Activated T-cell treated with anti-CD3 and anti-CD28 coated beads for 48 hours (primary cell): ENCODE data around the gene CBFA2T3.

Experiments
- DNase-seq: peaks from one replicate; pipeline ENCODE4 v3.0.0-alpha.2; 2020; ENCODE audit warnings: low read depth

Gene CBFA2T3

GRCh38 chr16:88976366-88977017 is 515 bp downstream of the CBFA2T3 start:
- DNase-seq: no peak

DNA sequence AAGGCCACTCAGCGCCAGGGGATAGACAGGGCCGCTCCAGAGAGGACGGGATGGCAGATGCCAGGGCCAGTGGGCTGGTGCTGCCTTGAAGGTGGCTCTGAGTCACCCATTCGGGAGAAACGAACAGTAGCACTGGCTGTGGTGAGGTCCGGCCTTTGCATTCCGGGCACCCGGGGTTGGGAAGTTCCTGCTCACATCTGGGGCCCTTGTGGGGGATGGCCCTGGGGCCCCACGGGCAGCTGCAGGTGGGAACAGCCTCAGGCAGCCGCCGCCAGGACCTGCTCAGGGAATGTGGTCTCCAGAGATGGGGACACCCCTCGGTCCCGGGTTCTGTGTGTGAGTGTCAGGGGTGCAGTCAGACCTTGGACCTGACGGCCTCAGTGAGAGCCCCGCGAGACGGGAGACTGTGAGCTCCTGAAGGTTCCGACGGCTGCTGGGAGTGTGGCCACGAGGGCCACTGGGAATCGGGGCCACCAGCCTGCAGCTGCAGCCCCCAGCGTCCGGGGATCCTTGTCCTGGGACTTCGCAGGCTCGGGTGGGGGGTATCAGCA is 1.4 kb downstream of the CBFA2T3 start:
- DNase-seq: no peak

DNA sequence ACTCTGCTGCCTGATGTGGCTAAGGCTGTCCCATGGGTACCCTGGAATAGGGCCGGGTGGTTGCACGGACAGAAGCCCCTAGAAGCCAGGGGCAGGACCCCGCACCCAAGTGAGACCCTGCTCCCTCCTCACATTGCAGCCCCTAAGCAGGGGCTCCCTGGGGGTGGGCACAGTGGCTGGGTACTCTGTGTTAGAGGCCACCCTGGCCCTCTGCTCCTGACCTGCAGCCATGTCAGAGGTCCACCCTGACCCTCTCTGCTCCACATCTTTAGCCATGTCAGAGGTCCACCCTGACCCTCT is 2.1 kb downstream of the CBFA2T3 start:
- DNase-seq: no peak

DNA sequence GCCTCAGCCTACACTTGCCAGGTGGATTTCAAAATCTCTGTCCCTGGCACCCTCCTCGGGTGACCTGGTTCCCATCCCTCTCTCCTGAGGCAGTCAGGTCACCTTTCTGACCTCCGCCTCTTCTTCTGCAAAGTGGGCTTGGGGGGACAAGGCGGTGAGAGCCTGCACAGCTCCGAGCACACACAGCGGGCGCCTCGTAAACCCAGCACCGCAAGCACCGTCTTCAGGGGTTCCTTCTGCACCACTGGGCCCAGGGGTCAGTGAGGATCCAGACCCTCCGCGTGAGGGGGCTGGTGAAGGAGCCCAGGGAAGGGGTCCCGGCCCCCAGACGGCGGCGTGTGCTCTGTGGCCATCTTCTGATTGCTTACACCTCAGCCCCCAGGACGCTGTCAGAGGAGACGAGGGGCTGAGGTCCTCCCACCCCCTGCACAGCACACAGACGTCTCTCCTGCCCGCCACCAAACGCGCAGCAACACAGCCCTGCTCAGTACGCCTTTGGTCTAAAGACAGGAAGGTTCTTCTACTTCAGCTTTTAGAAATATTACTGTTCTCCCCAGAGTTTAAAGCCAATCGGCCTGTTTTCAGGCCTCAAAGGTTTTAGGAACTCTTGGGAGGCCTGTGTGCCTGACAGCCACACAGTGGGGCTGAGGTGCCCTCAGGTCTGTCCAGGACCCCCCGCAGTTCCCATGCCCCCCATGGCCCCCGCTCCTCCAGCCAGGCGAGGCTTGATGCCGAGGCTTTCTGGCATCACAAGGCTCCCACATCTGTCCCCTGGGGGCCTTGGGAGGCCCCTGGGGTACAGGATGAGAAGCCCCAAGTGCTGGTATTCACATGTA is 2.7 kb downstream of the CBFA2T3 start:
- DNase-seq: no peak

DNA sequence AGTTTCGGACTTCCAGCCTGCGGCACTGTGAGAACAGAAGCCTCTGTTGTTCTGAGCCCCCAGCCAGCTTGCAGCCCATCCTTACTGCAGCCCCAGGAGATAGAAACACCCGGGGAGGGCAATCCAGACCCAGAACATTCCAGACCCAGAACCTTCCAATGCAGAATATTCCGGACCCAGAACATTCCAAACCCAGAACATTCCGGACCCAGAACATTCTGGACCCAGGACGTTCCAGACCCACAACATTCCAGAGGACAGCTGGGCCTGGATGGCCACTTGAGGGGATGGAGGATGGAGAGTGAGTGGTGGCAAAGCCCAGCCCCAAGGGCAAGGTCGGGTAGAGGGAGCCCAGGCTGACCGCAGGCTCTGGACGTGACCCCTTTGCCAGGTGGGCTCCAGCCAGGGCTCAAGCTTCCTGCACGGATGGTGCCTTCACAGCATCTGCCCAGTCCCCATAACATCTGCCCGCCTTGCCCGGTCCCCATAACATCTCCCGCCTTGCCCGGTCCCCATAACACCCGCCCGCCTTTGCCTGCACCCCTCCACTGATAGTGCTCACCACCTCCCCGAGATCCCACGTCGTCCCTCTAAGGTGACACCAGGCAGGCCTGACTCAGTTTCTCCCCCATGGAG is 3.5 kb downstream of the CBFA2T3 start:
- no peak for DNase-seq

- DNase-seq: no peak
These were observed 4.0 kb downstream of the CBFA2T3 start for GRCh38 chr16:88973007-88973410.

- no peak for DNase-seq
These were observed 4.7 kb downstream of the CBFA2T3 start for GRCh38 chr16:88972349-88972748.

DNA sequence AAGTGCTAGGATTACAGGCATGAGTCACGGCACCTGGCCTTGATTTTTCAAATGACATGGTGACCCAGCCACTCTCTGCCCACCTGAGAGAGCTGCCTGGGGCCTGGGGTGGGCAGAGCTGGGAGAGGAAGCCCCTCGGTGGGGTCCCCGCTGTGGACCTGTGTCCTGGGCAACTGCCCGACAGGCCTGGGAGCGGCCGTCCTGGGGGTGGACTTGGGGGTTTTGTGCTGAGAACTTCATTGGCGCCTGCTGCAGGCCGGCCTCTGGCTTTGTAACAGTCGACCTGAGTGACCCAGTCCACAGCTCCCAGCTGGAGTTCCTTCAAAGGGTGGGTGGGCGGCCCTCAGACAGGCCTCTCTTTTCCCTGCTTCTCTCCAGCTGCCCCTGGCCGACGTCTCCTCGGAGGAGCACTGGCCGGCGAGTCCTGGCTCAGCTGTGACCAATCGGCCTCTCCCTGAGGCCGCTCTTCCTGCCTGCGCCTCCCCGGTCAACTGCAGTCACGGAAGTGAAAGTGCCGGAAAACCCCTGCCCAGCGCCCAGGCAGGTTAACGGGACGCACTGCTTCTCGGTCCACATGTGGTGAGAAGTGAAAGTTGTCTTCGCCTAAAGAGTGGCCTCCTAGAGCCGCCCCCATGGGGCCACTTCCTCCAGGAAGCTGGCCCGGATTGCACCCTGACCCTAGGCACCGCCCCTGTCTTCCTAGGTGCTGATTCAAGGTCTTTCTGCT is 5.5 kb downstream of the CBFA2T3 start:
- no peak for DNase-seq

GRCh38 chr16:88970539-88971065 is 6.4 kb downstream of the CBFA2T3 start:
- DNase-seq: no peak

GRCh38 chr16:88970050-88970449 is 7.0 kb downstream of the CBFA2T3 start:
- no peak for DNase-seq

GRCh38 chr16:88969361-88969831 is 7.6 kb downstream of the CBFA2T3 start:
- no peak for DNase-seq

DNA sequence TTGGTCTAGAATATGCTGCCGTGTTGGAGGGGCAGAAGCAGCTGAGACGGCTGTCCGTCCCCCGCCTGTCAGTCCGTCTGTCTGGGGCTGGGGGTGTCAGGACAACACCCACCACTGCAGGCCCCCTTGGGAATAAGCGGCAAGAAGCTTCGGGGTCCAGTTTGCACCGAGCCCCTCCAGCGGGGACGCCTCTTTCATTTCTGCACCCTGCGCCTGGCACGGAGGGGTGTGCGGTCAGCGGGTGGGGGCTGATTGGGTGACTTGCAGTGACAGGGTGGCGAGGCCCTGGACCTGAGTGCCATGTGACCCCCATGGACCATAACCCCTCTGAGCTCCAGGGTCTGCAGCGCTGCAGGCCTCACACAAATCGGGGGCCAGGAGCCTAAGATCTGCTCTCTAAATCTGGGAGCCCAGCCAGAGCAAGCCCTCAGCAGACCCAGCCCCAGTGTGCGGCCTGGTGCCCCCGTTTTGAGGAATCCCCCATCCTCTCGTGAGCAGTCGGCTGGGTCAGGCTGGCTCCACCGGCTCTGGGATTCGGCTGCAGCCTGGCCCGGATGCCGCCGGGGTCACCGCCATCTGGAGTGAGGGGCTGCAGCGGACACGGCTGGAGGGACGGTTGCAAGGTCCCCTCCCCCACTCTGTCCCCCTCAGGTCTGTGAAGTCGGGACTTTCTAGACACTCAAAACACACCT is 8.3 kb downstream of the CBFA2T3 start:
- no peak for DNase-seq

GRCh38 chr16:88967830-88968588 is 9.0 kb downstream of the CBFA2T3 start:
- no peak for DNase-seq

DNA sequence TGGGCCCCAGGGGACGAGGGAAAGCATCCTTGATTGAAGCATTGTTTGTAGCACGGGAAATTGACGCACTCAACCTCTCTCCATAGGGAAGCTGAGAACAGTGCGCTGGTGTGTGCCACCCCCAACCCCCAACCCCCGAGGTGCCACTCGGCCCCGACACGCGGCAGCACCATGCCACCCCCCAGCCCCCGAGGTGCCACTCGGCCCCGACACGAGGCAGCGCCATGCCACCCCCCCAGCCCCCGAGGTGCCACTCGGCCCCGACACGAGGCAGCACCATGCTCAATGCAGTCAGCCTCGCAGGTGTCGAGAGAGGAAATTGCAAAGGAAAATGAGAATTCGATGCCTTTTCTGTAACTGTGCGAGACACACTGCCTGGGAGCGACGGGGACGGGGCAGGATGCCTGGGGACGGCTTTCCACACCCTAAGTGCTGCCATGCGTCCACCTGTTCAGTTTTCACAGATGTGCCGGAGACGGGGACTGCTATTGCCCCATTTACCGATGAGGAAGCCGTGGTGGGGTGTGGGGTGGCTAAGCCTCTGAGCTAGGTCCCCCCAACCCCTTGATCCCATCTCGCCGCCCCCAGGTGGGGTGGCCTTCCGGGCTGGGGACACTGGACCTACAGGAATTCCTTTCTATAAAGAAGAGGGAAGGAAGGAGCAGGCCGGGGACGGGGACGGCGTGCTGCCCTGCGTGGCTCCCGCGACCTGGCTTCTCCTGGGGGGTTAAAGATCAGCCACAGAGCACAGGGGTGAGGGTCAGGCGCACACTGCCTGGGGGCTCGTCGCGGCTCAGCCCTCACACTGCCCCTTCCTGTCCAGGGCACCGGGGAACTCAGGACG is 9.8 kb downstream of the CBFA2T3 start:
- no peak for DNase-seq

DNA sequence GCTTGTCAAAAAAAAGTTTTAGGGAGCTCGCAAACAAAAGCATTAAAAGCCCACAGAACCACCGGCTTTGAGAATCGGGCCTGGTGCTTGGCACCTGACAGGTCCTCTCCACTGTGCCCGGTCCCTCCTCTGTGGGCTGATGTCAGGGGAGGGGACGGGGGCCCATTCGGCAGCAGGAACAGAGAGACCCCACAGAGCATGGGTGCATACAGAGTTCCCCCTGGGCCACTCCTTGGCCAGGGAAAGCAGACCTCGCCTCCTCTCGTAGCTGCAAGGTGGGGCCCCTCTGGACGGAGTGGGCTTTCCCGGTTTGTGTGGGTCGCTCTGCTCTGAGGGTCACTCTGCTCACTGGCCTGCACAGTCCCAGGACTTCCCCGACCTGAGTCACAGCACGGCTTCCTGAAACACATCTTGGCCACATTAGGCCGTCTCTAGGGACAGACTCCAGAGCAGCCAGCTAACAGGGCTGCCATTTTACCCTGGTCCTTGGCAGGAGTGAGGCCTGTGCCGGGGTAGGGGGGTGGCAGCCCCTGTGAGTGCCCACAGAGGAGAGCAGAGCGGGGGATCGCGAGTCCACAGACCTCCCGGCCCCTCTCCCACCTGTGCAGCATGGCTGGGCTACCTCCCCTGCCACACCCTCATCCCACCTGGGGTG is 11.1 kb downstream of the CBFA2T3 start:
- no peak for DNase-seq

GRCh38 chr16:88965411-88965810 is 11.6 kb downstream of the CBFA2T3 start:
- no peak for DNase-seq

GRCh38 chr16:88964636-88965035 is 12.4 kb downstream of the CBFA2T3 start:
- DNase-seq: no peak

- no peak for DNase-seq
These were observed 13.4 kb downstream of the CBFA2T3 start for GRCh38 chr16:88963583-88963982.

- no peak for DNase-seq
These were observed 14.4 kb downstream of the CBFA2T3 start for GRCh38 chr16:88962478-88963152.
